Stomach (tissue), 4 donors: ENCODE data around the gene HOXC12.

Experiments used
- EP300 ChIP-seq: sonication (generic); formaldehyde crosslinking; IDR thresholded peaks from one replicate; pipeline ENCODE4 v1.6.1; 2017; ENCODE audit warnings: antibody characterized with exemption
- TF ChIP-seq, protein P1 (sequence below), 7 experiments: fragments of 450-650 bp in 4 of 7; fragments of 200-600 bp in 3 of 7; sonication (generic) in 3 of 7; IDR thresholded peaks; one replicate each; pipeline ENCODE4 v1.5.1; 2016 to 2019; ENCODE audit warnings: antibody characterized with exemption in 7 of 7, control low read depth in 2 of 7, mild to moderate bottlenecking in 1 of 7

DNA sequence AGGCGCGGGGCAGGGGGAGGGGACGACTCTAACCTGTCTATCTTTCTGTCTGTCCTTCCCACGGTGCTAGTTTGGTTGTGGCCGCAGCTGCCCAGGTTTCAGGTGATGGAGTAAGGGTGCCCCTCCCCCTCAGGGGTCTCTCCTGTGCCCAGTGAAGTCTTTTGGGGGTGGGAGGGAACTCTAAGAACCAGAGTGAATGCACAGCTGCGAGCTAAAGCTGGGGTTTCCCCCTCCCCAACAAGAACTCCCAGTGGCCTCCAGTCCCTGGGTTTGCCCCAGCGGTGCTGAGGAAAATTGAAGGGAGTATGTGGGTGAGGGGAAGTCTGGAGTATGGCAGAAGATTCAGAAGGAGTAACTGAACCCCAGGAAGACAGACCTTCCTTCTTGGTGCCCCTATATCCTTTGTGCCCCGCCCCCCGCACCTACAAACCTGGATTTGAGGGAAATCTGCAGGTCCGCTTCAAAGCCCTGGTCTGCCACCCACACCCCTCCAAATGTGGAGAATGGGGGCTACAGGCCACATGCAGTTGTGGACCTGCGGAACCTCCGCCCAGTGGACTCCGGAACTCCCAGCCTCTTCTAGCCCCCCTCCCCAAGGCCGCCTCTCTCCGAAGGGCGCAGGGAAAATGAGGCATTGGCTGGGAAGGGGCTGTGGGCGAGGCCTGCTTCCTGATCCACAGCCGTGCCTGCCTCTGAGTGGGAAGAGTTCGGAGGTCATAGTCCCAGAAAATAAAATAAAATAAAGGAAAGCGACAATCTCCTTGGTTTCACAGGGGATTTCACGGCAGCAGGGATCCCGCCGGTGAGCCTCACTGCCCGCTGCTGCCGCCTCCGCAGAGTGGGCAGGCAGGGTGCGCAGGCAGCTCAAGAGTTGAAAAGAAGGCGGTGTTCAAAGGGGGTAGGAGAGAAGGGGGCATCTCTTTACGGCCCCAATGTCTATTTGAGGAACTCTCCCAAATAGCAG lies 41.8 kb downstream of the HOXC12 start:
- TF ChIP-seq, protein P1, sequence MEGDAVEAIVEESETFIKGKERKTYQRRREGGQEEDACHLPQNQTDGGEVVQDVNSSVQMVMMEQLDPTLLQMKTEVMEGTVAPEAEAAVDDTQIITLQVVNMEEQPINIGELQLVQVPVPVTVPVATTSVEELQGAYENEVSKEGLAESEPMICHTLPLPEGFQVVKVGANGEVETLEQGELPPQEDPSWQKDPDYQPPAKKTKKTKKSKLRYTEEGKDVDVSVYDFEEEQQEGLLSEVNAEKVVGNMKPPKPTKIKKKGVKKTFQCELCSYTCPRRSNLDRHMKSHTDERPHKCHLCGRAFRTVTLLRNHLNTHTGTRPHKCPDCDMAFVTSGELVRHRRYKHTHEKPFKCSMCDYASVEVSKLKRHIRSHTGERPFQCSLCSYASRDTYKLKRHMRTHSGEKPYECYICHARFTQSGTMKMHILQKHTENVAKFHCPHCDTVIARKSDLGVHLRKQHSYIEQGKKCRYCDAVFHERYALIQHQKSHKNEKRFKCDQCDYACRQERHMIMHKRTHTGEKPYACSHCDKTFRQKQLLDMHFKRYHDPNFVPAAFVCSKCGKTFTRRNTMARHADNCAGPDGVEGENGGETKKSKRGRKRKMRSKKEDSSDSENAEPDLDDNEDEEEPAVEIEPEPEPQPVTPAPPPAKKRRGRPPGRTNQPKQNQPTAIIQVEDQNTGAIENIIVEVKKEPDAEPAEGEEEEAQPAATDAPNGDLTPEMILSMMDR (IDR thresholded peaks at IDR 0.05) = no peak
- no peak for TF ChIP-seq EP300
